Measurements from ENCODE around the gene RIMBP2.

DNA sequence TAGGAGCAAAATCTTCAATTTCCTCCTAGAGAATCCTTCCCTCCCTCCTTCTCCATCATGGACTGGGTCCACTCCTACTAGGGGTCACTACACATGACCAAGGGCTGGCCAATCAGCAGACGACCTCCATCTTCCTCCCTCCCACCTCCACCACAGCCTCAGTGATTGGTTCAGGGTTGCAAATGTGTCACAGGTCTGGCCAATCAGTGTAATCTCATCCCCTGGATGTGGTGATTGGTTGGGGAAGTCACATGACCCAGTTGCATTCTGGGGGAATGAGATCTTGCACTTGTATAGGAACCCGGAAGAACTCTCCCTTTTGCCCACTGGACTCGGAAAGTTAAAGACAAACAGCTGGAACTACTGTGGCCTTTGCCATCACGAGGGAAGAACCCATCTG, 209.3 kb downstream of the RIMBP2 start:
- TF ChIP-seq, protein P1, sequence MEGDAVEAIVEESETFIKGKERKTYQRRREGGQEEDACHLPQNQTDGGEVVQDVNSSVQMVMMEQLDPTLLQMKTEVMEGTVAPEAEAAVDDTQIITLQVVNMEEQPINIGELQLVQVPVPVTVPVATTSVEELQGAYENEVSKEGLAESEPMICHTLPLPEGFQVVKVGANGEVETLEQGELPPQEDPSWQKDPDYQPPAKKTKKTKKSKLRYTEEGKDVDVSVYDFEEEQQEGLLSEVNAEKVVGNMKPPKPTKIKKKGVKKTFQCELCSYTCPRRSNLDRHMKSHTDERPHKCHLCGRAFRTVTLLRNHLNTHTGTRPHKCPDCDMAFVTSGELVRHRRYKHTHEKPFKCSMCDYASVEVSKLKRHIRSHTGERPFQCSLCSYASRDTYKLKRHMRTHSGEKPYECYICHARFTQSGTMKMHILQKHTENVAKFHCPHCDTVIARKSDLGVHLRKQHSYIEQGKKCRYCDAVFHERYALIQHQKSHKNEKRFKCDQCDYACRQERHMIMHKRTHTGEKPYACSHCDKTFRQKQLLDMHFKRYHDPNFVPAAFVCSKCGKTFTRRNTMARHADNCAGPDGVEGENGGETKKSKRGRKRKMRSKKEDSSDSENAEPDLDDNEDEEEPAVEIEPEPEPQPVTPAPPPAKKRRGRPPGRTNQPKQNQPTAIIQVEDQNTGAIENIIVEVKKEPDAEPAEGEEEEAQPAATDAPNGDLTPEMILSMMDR (IDR thresholded peaks at IDR 0.05) = no peak
- no peak for TF ChIP-seq RXRA (IDR thresholded peaks at IDR 0.05; ENCODE audit: borderline replicate concordance, low read depth)
- no peak for TF ChIP-seq SIN3A (IDR thresholded peaks at IDR 0.05; ENCODE audit: borderline replicate concordance, low read depth, low read length)
- no peak for TF ChIP-seq RAD21 (IDR thresholded peaks at IDR 0.05; ENCODE audit: low read length)
- no peak for TF ChIP-seq EZH2phosphoT487 (IDR thresholded peaks at IDR 0.05; ENCODE audit: borderline replicate concordance, low read depth)
- TF ChIP-seq, protein P2, sequence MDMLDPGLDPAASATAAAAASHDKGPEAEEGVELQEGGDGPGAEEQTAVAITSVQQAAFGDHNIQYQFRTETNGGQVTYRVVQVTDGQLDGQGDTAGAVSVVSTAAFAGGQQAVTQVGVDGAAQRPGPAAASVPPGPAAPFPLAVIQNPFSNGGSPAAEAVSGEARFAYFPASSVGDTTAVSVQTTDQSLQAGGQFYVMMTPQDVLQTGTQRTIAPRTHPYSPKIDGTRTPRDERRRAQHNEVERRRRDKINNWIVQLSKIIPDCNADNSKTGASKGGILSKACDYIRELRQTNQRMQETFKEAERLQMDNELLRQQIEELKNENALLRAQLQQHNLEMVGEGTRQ (IDR thresholded peaks at IDR 0.05; ENCODE audit: borderline replicate concordance, low read depth, low read length) = no peak
- no peak for TF ChIP-seq YY1 (IDR thresholded peaks at IDR 0.05; ENCODE audit: low read depth)
- TF ChIP-seq JUND (IDR thresholded peaks at IDR 0.05) = no peak
- TF ChIP-seq TAF1 (IDR thresholded peaks at IDR 0.05; ENCODE audit: borderline replicate concordance, low read depth, low read length) = no peak

All from SK-N-SH (cell line).